Tibial artery (tissue), 4 donors: ENCODE results near the gene UBE2C.

Experiments
- DNase-seq, 2 donors: peaks; one replicate each; pipeline ENCODE4 v3.0.0-alpha.2; 2019
- H3K27ac ChIP-seq, 2 donors: fragments of 200-600 bp; sonication (generic) in 1 of 2; 1 replicate in 1 of 2; 2 replicates in 1 of 2; pipeline ENCODE4 v1.5.1; 2018 to 2019; ENCODE audit warnings: mild to moderate bottlenecking in 1 of 2
- H3K27me3 ChIP-seq, 2 donors: fragments of 200-600 bp; sonication (generic) in 1 of 2; one replicate each; pipeline versions ENCODE4 v1.5.1 to v1.6.0; 2016 to 2019
- H3K36me3 ChIP-seq, 3 donors: fragments of 200-600 bp; sonication (generic) in 2 of 3; one replicate each; pipeline ENCODE4 v1.5.1; 2016 to 2019; ENCODE audit warnings: mild to moderate bottlenecking in 2 of 3
- H3K4me1 ChIP-seq, 4 donors: fragments of 200-600 bp; sonication (generic) in 2 of 4; 1 replicate in 3 of 4; 2 replicates in 1 of 4; pipeline ENCODE4 v1.5.1; 2016 to 2019
- H3K4me3 ChIP-seq, 2 donors: fragments of 200-600 bp; sonication (generic) in 1 of 2; 1 replicate in 1 of 2; 2 replicates in 1 of 2; pipeline ENCODE4 v1.5.1; 2018 to 2019; ENCODE audit warnings: mild to moderate bottlenecking in 2 of 2
- H3K9me3 ChIP-seq, 3 donors: fragments of 200-600 bp; sonication (generic) in 1 of 3; one replicate each; pipeline ENCODE4 v1.5.1; 2016 to 2019
- CTCF ChIP-seq, 2 experiments: fragments of 200-600 bp in 1 of 2; fragments of 450-650 bp in 1 of 2; IDR thresholded peaks; one replicate each; pipeline ENCODE4 v1.5.1; 2017 to 2019; ENCODE audit warnings: antibody characterized with exemption in 2 of 2, mild to moderate bottlenecking in 1 of 2, moderate library complexity in 1 of 2
- intact Hi-C: fragments of 100-400 bp; cut with DNase I; formaldehyde crosslinking; loops from one replicate; pipeline ENCODE4 v1.15.0; 2023; ENCODE audit warnings: low total_unique reads

Gene UBE2C

GRCh38 chr20:45822857-45823256, 10.4 kb downstream of the UBE2C start:
- intact Hi-C loops = loop anchor here (10.0 kb wide), 1 partner anchor 142 kb away; no protein-coding TSS in a partner anchor
- Histone ChIP-seq H3K4me1 (peaks cover 0 to 72% (median 46%) of the 10 kb centered on the region in 4 donors), H3K9me3 (no peaks in the 10 kb centered on the region), H3K4me3 (peak overlapping the region; percentile 37 to 39), H3K27ac (peak overlapping the region; percentile 39 to 75), H3K27me3 (no peaks in the 10 kb centered on the region), H3K36me3 (no peaks in the 10 kb centered on the region)
- no peak for TF ChIP-seq CTCF (IDR thresholded peaks at IDR 0.05)
- DNase-seq = peak in 1 of 2 donors; percentile 68

GRCh38 chr20:45823949-45824835, 11.7 kb downstream of the UBE2C start:
- Histone ChIP-seq H3K36me3 (no peaks in the 10 kb centered on the region), H3K4me3 (peak overlapping the region; percentile 4 to 32), H3K27me3 (no peaks in the 10 kb centered on the region), H3K9me3 (no peaks in the 10 kb centered on the region), H3K4me1 (peaks cover 0 to 75% (median 47%) of the 10 kb centered on the region in 4 donors), H3K27ac (peak overlapping the region; percentile 87 to 97)
- intact Hi-C loops = loop anchor here (10.0 kb wide), 1 partner anchor 141 kb away; no protein-coding TSS in a partner anchor
- peak in 1 of 2 donors; percentile 73 for DNase-seq
- TF ChIP-seq CTCF (IDR thresholded peaks at IDR 0.05) = peak; percentile 36 to 44

GRCh38 chr20:45826381-45827019, 14.1 kb downstream of the UBE2C start:
- Histone ChIP-seq H3K27me3 (no peaks in the 10 kb centered on the region), H3K27ac (peak overlapping the region; percentile 87 to 97), H3K4me1 (peaks cover 0 to 87% (median 49%) of the 10 kb centered on the region in 4 donors), H3K4me3 (no peak overlapping the region), H3K36me3 (no peaks in the 10 kb centered on the region), H3K9me3 (no peaks in the 10 kb centered on the region)
- intact Hi-C loops = loop anchor here (10.0 kb wide), 1 partner anchor 138 kb away; no protein-coding TSS in a partner anchor
- DNase-seq = peak; percentile 54 to 85
- TF ChIP-seq CTCF (IDR thresholded peaks at IDR 0.05) = no peak

GRCh38 chr20:45827030-45827652, 14.7 kb downstream of the UBE2C start, which contains the start of gene TNNC2:
TSS of gene TNNC2 (minus strand) at chr20:45827312. CDS start at chr20:45827248, 64 bp downstream.
- no peak for DNase-seq
- H3K27ac ChIP-seq = peak within 1 kb of the TSS; percentile 87 to 97
- intact Hi-C loops = loop anchor here (10.0 kb wide), 1 partner anchor 138 kb away; no protein-coding TSS in a partner anchor
- H3K9me3 ChIP-seq = no peaks in the 10 kb centered on the region
- no peaks in the 10 kb centered on the region for H3K27me3 ChIP-seq
- H3K4me1 ChIP-seq = peaks cover 0 to 87% (median 51%) of the 10 kb centered on the region in 4 donors
- TF ChIP-seq CTCF (IDR thresholded peaks at IDR 0.05) = no peak
- H3K4me3 ChIP-seq = no peak within 1 kb of the TSS
- H3K36me3 ChIP-seq = no peaks in the 10 kb centered on the region

- H3K4me1 ChIP-seq = peaks cover 0 to 87% (median 52%) of the 10 kb centered on the region in 4 donors
- no peaks in the 10 kb centered on the region for H3K36me3 ChIP-seq
- no peak for DNase-seq
- no peaks in the 10 kb centered on the region for H3K9me3 ChIP-seq
- no peak overlapping the region for H3K4me3 ChIP-seq
- peak overlapping the region; percentile 87 to 97 for H3K27ac ChIP-seq
- no peaks in the 10 kb centered on the region for H3K27me3 ChIP-seq
- TF ChIP-seq CTCF (IDR thresholded peaks at IDR 0.05) = no peak
- intact Hi-C loops = loop anchor here (10.0 kb wide), 1 partner anchor 137 kb away; no protein-coding TSS in a partner anchor
These were observed 15.3 kb downstream of the UBE2C start for GRCh38 chr20:45827712-45828111.
